ENCODE data around the gene SLC6A17.

DNA sequence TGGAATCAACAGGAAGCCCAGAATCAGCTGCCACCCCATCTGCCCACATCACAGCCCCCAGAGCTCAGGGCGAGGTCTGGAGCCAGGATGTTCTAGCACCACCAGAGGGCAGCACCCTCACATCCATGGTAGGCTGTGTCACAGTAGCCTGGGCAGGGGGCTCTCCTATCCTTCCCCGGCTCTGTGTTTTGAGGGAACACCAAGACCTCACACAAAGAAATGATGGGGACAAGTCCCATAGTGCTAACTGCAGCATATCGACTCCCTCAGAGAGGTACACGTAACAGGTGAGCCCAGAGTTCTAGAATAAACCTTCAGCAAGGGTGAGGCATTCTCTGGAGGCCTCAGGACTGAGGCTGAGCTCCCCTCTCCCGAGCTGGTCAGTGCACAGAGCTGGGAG, 57.5 kb downstream of the SLC6A17 start:
- no peak for TF ChIP-seq POLR2A (IDR thresholded peaks at IDR 0.05; ENCODE audit: low read depth)
- TF ChIP-seq, protein P1, sequence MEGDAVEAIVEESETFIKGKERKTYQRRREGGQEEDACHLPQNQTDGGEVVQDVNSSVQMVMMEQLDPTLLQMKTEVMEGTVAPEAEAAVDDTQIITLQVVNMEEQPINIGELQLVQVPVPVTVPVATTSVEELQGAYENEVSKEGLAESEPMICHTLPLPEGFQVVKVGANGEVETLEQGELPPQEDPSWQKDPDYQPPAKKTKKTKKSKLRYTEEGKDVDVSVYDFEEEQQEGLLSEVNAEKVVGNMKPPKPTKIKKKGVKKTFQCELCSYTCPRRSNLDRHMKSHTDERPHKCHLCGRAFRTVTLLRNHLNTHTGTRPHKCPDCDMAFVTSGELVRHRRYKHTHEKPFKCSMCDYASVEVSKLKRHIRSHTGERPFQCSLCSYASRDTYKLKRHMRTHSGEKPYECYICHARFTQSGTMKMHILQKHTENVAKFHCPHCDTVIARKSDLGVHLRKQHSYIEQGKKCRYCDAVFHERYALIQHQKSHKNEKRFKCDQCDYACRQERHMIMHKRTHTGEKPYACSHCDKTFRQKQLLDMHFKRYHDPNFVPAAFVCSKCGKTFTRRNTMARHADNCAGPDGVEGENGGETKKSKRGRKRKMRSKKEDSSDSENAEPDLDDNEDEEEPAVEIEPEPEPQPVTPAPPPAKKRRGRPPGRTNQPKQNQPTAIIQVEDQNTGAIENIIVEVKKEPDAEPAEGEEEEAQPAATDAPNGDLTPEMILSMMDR (IDR thresholded peaks at IDR 0.05) = peak; percentile 83 to 90 (median 85)

Data from esophagus muscularis mucosa (tissue), 3 donors.